Measurements from ENCODE around the gene LRRC3C. TPM values are rescaled to one million over a fixed set of nuclear protein-coding genes. Genes with fewer than 3 reads are reported as not detected.

The LRRC3C gene
- total and polyA plus RNA-seq, 4 donors = 0.08 to 0.24 (median 0.17) TPM; not detected in 1

DNA sequence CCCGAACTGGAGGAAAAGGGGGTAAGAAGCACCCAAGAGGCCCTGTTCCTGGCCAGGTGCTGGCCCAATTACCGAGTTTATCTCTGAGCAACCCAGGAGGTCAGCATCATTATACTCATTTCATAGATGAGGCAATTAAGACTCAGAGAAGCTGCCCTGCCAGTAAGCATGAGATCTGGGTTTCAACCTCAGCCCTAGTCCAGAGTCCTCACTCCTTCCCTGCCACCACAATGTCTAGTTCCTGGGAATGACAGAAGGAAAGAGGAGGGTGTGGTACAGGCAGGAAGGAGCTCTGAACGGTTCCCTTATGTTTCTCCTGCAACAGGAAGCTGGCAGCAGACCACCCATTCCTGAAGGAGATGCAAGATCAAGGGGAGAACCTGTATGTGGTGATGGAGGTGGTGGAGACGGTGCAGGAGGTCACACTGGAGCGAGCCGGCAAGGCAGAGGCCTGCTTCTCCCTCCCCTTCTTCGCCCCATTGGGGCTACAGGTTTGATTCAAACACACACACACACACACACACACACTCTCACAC lies 42.7 kb downstream of the LRRC3C start:
- DNase-seq (ENCODE audit: low spot score) = no peak
- Histone ChIP-seq H3K27ac (ENCODE audit: low read depth in 1 of 2, low read length in 2 of 2) (no peak overlapping the region), H3K27me3 (ENCODE audit: control insufficient read depth in 4 of 4, insufficient read depth in 4 of 4, low read length in 3 of 4) (no peaks in the 10 kb centered on the region), H3K36me3 (ENCODE audit: control insufficient read depth in 4 of 4, insufficient read depth in 3 of 4, low read depth in 1 of 4, low read length in 3 of 4) (no peaks in the 10 kb centered on the region), H3K4me3 (ENCODE audit: low read depth in 1 of 3, low read length in 3 of 3) (no peak overlapping the region), H3K9ac (ENCODE audit: low read depth in 1 of 2, low read length in 2 of 2) (no peak overlapping the region), H3K9me3 (ENCODE audit: control insufficient read depth in 4 of 4, low read length in 3 of 4) (no peaks in the 10 kb centered on the region), H3K4me1 (ENCODE audit: control insufficient read depth in 4 of 4, insufficient read depth in 4 of 4, low read length in 3 of 4) (no peaks in the 10 kb centered on the region)
- WGBS = 68% methylated on average over 7 of the region's 7 CpGs
- TF ChIP-seq RAD21 (IDR thresholded peaks at IDR 0.05) = no peak
- TF ChIP-seq NR2F2 (IDR thresholded peaks at IDR 0.05) = no peak
- TF ChIP-seq, protein P1, sequence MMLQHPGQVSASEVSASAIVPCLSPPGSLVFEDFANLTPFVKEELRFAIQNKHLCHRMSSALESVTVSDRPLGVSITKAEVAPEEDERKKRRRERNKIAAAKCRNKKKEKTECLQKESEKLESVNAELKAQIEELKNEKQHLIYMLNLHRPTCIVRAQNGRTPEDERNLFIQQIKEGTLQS (IDR thresholded peaks at IDR 0.05) = no peak
- no peak for TF ChIP-seq JUND (IDR thresholded peaks at IDR 0.05)
- TF ChIP-seq YY1 (IDR thresholded peaks at IDR 0.05) = no peak

GRCh38 chr17:39971076-39971603 lies 43.6 kb downstream of the LRRC3C start:
- Histone ChIP-seq H3K36me3 (ENCODE audit: control insufficient read depth in 4 of 4, insufficient read depth in 3 of 4, low read depth in 1 of 4, low read length in 3 of 4) (no peaks in the 10 kb centered on the region), H3K27ac (ENCODE audit: low read depth in 1 of 2, low read length in 2 of 2) (no peak overlapping the region), H3K9ac (ENCODE audit: low read depth in 1 of 2, low read length in 2 of 2) (no peak overlapping the region), H3K27me3 (ENCODE audit: control insufficient read depth in 4 of 4, insufficient read depth in 4 of 4, low read length in 3 of 4) (no peaks in the 10 kb centered on the region), H3K9me3 (ENCODE audit: control insufficient read depth in 4 of 4, low read length in 3 of 4) (no peaks in the 10 kb centered on the region), H3K4me1 (ENCODE audit: control insufficient read depth in 4 of 4, insufficient read depth in 4 of 4, low read length in 3 of 4) (no peaks in the 10 kb centered on the region), H3K4me3 (ENCODE audit: low read depth in 1 of 3, low read length in 3 of 3) (no peak overlapping the region)
- TF ChIP-seq FOXA1 (IDR thresholded peaks at IDR 0.05) (no peak), CTCF (IDR thresholded peaks at IDR 0.05; ENCODE audit: low read depth, low read length, missing input control) (no peak), ZBTB33 (IDR thresholded peaks at IDR 0.05) (no peak), TAF1 (conservative IDR thresholded peaks at IDR 0.05) (no peak), EGR1 (IDR thresholded peaks at IDR 0.05; ENCODE audit: low read depth in 2 of 2) (no peak), GABPA (IDR thresholded peaks at IDR 0.05 in 1 of 2, conservative IDR thresholded peaks at IDR 0.05 in 1 of 2) (no peak), HNF4A (conservative IDR thresholded peaks at IDR 0.05) (no peak)
- TF ChIP-seq, protein P1 (IDR thresholded peaks at IDR 0.05) = no peak
- DNase-seq (ENCODE audit: low spot score) = no peak
- 92% methylated on average over 4 of the region's 4 CpGs for WGBS

DNA sequence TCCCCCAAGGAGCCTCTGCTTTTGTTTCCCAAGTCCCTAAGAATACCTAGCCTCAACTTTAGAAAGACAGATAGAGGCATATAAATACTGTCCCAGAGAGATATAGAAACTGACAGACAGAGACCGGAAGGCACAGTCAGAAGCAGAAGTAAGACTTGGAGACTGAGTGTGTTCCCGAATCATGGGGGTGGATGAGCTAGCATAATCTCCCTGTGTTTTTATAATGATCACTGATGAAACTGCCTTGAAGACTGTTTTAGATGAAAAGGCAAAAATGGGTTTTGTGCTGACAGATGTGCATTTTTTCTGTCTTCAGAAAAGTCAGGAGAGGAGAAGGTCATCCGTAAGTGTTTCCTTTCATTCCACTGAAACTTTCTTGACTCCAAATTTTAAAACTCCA lies 44.7 kb downstream of the LRRC3C start:
- whole genome bisulfite sequencing = 58% methylated on average over 3 of the region's 3 CpGs
- H3K4me1 ChIP-seq (ENCODE audit: control insufficient read depth in 4 of 4, insufficient read depth in 4 of 4, low read length in 3 of 4) = no peaks in the 10 kb centered on the region
- H3K36me3 ChIP-seq (ENCODE audit: control insufficient read depth in 4 of 4, insufficient read depth in 3 of 4, low read depth in 1 of 4, low read length in 3 of 4) = no peaks in the 10 kb centered on the region
- no peaks in the 10 kb centered on the region for H3K27me3 ChIP-seq (ENCODE audit: control insufficient read depth in 4 of 4, insufficient read depth in 4 of 4, low read length in 3 of 4)
- H3K9ac ChIP-seq (ENCODE audit: low read depth in 1 of 2, low read length in 2 of 2) = no peak overlapping the region
- H3K4me3 ChIP-seq (ENCODE audit: low read depth in 1 of 3, low read length in 3 of 3) = no peak overlapping the region
- no peaks in the 10 kb centered on the region for H3K9me3 ChIP-seq (ENCODE audit: control insufficient read depth in 4 of 4, low read length in 3 of 4)
- DNase-seq (ENCODE audit: low spot score) = no peak
- H3K27ac ChIP-seq (ENCODE audit: low read depth in 1 of 2, low read length in 2 of 2) = no peak overlapping the region
- TF ChIP-seq HNF4A (conservative IDR thresholded peaks at IDR 0.05) = no peak
- TF ChIP-seq, protein P1 (IDR thresholded peaks at IDR 0.05) = no peak
- TF ChIP-seq REST (IDR thresholded peaks at IDR 0.05) = no peak
- no peak for TF ChIP-seq JUND (IDR thresholded peaks at IDR 0.05)
- no peak for TF ChIP-seq HNF4G (IDR thresholded peaks at IDR 0.05)
- TF ChIP-seq FOXA2 (IDR thresholded peaks at IDR 0.05) = no peak
- TF ChIP-seq FOXA1 (IDR thresholded peaks at IDR 0.05) = no peak
- TF ChIP-seq RXRA (IDR thresholded peaks at IDR 0.05) = no peak
- no peak for TF ChIP-seq RAD21 (IDR thresholded peaks at IDR 0.05)
- no peak for TF ChIP-seq YY1 (IDR thresholded peaks at IDR 0.05)
- TF ChIP-seq, protein P2, sequence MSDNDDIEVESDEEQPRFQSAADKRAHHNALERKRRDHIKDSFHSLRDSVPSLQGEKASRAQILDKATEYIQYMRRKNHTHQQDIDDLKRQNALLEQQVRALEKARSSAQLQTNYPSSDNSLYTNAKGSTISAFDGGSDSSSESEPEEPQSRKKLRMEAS (IDR thresholded peaks at IDR 0.05) = no peak
- TF ChIP-seq GABPA (IDR thresholded peaks at IDR 0.05 in 1 of 2, conservative IDR thresholded peaks at IDR 0.05 in 1 of 2) = no peak

Measured in liver (tissue), 9 donors.